ENCODE data around the gene LCE3D.

- TF ChIP-seq ZNF24 (IDR thresholded peaks at IDR 0.05) (no peak), RFX1 (IDR thresholded peaks at IDR 0.05) (no peak), FOXK1 (CRISPR knock-in tag; IDR thresholded peaks at IDR 0.05; ENCODE audit: borderline replicate concordance) (no peak), JUN (IDR thresholded peaks at IDR 0.05; ENCODE audit: borderline replicate concordance, low read depth, low read length) (no peak), JUN (CRISPR knock-in tag; IDR thresholded peaks at IDR 0.05; ENCODE audit: borderline replicate concordance) (no peak), ZNF311 (CRISPR knock-in tag; IDR thresholded peaks at IDR 0.05) (no peak), GTF3C2 (IDR thresholded peaks at IDR 0.05; ENCODE audit: borderline replicate concordance, extremely low read depth, insufficient read length) (no peak), ZNF324 (CRISPR knock-in tag; IDR thresholded peaks at IDR 0.05) (no peak), RCOR1 (IDR thresholded peaks at IDR 0.05; ENCODE audit: borderline replicate concordance in 1 of 2, low read depth in 2 of 2, low read length in 2 of 2) (no peak), ZNF507 (tag; conservative IDR thresholded peaks at IDR 0.05) (no peak), REST (IDR thresholded peaks at IDR 0.05; ENCODE audit: borderline replicate concordance) (no peak), REST (CRISPR knock-in tag; IDR thresholded peaks at IDR 0.05; ENCODE audit: low read depth) (no peak)
Observed at GRCh38 chr1:152626744-152627143, 46.4 kb upstream of the LCE3D start.
